ENCODE data around the gene RBM10.
A peak's percentile ranks its signal among the peaks of the same experiment; 100 is the strongest.
"Not testable (repeated sequence)": the region's sequence is repeated elsewhere in the genome, so short reads cannot be mapped to it uniquely, and the experiment has no call there.

The RBM10 gene

DNA sequence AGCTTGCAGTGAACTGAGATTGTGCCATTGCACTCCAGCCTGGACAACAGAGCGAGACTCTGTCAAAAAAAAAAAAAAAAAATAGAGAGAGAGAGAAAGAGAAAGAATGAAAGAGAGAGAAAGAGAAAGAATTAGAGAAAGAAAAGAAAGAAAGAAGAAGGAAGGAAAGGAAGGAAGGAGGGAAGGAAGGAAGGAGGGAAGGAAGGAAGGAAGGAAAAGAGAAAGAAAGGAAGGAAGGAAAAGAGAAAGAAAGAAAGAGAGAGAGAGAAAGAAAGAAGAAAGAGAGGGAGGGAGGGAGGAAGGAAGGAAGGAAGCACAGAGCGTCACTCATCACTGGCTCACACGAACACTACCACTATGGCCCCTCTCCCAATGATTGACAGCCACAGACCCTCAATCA lies 20.6 kb upstream of the RBM10 start:
- H3K4me1 ChIP-seq (ENCODE audit: control insufficient read depth in 2 of 2, insufficient read depth in 1 of 2, low read depth in 1 of 2, low read length in 2 of 2); H2AK5ac ChIP-seq (ENCODE audit: low read depth, low read length); H2AFZ ChIP-seq (ENCODE audit: low read length); DNase-seq (ENCODE audit: low spot score); H2BK5ac ChIP-seq (ENCODE audit: low read length); H3K36me3 ChIP-seq (replicated peaks in 1 of 2; ENCODE audit: control insufficient read depth in 2 of 2, insufficient read depth in 2 of 2, low read length in 2 of 2); H3K9me3 ChIP-seq (replicated peaks in 1 of 2; ENCODE audit: control insufficient read depth in 2 of 2, insufficient read depth in 1 of 2, low read depth in 1 of 2, low read length in 2 of 2); H4K91ac ChIP-seq (ENCODE audit: low read depth, low read length, poor library complexity); H4K8ac ChIP-seq (ENCODE audit: low read depth, low read length); H3K18ac ChIP-seq (ENCODE audit: low read length); H3K79me1 ChIP-seq (ENCODE audit: low read depth, low read length); H3K4ac ChIP-seq (ENCODE audit: low read length); H3K27ac ChIP-seq (replicated peaks; ENCODE audit: low read length); H3K14ac ChIP-seq (ENCODE audit: low read length); H3K4me3 ChIP-seq (ENCODE audit: low read length in 2 of 2); H2BK15ac ChIP-seq (ENCODE audit: low read length); H3K23ac ChIP-seq (ENCODE audit: low read depth, low read length, poor library complexity); H2BK12ac ChIP-seq (ENCODE audit: low read length); H2BK120ac ChIP-seq (ENCODE audit: low read depth, low read length); H3K4me2 ChIP-seq (ENCODE audit: insufficient read depth, low read length, poor library complexity, severe bottlenecking); H3K9ac ChIP-seq (ENCODE audit: low read depth, low read length, poor library complexity): not testable (repeated sequence)
- H3K27me3 ChIP-seq (ENCODE audit: control insufficient read depth in 3 of 3, insufficient read depth in 3 of 3, low read depth in 1 of 3, low read length in 3 of 3): peaks cover 0 to 34% (median 0%) of the 10 kb centered on the region in 3 experiments
- no CpG with 5 or more reads among the region's 3 CpGs for WGBS, 2 donors (ENCODE audit: extremely low coverage in 2 of 2, insufficient read length in 2 of 2, insufficient replicate concordance in 1 of 2)

- H3K4me3 ChIP-seq (ENCODE audit: low read length in 2 of 2): peak overlapping the region; percentile 56 to 85
- H2BK12ac ChIP-seq (ENCODE audit: low read length): no peak overlapping the region
- no peak overlapping the region for H3K14ac ChIP-seq (ENCODE audit: low read length)
- no peak overlapping the region for H3K18ac ChIP-seq (ENCODE audit: low read length)
- no CpG with 5 or more reads among the region's 31 CpGs for WGBS, 2 donors (ENCODE audit: extremely low coverage in 2 of 2, insufficient read length in 2 of 2, insufficient replicate concordance in 1 of 2)
- H3K36me3 ChIP-seq (replicated peaks in 1 of 2; ENCODE audit: control insufficient read depth in 2 of 2, insufficient read depth in 2 of 2, low read length in 2 of 2): no peaks in the 10 kb centered on the region
- H2BK120ac ChIP-seq (ENCODE audit: low read depth, low read length): no peak overlapping the region
- H2BK5ac ChIP-seq (ENCODE audit: low read length): no peak overlapping the region
- H3K79me1 ChIP-seq (ENCODE audit: low read depth, low read length): no peaks in the 10 kb centered on the region
- H4K91ac ChIP-seq (ENCODE audit: low read depth, low read length, poor library complexity): no peak overlapping the region
- H3K9ac ChIP-seq (ENCODE audit: low read depth, low read length, poor library complexity): no peak overlapping the region
- H2BK15ac ChIP-seq (ENCODE audit: low read length): no peak overlapping the region
- H3K4me2 ChIP-seq (ENCODE audit: insufficient read depth, low read length, poor library complexity, severe bottlenecking): peak overlapping the region; percentile 15
- peaks cover 0 to 13% (median 0%) of the 10 kb centered on the region in 3 experiments for H3K27me3 ChIP-seq (ENCODE audit: control insufficient read depth in 3 of 3, insufficient read depth in 3 of 3, low read depth in 1 of 3, low read length in 3 of 3)
- H2AK5ac ChIP-seq (ENCODE audit: low read depth, low read length): no peak overlapping the region
- H4K8ac ChIP-seq (ENCODE audit: low read depth, low read length): no peak overlapping the region
- no peaks in the 10 kb centered on the region for H3K9me3 ChIP-seq (replicated peaks in 1 of 2; ENCODE audit: control insufficient read depth in 2 of 2, insufficient read depth in 1 of 2, low read depth in 1 of 2, low read length in 2 of 2)
- no peaks in the 10 kb centered on the region for H3K4me1 ChIP-seq (ENCODE audit: control insufficient read depth in 2 of 2, insufficient read depth in 1 of 2, low read depth in 1 of 2, low read length in 2 of 2)
- H3K23ac ChIP-seq (ENCODE audit: low read depth, low read length, poor library complexity): no peak overlapping the region
- H3K27ac ChIP-seq (replicated peaks; ENCODE audit: low read length): peak overlapping the region; percentile 5
- peak; percentile 90 for DNase-seq (ENCODE audit: low spot score)
- no peak overlapping the region for H3K4ac ChIP-seq (ENCODE audit: low read length)
- H2AFZ ChIP-seq (ENCODE audit: low read length): peak overlapping the region; percentile 91
Measured at GRCh38 chrX:47129157-47129898, 15.7 kb upstream of the RBM10 start.

DNA sequence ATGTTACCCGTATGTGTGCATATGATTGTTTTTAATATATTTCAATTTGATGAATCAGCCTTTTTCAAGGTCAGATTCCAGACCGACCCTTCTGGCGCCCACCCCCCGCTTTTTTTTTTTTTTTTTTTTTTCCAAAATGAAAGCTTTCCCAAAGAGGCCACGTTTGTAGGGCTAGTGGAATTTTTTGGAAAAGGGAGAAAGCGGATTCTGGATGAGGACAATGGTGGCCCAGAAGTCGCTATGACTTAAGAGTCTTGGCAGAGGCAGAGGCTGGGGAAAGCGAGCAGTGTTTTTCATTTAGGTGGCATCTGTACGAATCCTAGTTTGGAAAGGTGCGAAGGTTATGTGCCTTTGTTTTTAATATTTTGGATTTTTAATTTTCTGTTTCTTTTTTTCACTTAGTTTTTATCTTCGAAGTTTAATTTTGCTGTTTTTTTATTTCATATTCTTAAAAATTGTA lies 15.1 kb upstream of the RBM10 start:
- Histone ChIP-seq H3K14ac (ENCODE audit: low read length) (no peak overlapping the region), H3K4ac (ENCODE audit: low read length) (no peak overlapping the region), H3K18ac (ENCODE audit: low read length) (no peak overlapping the region), H3K9me3 (replicated peaks in 1 of 2; ENCODE audit: control insufficient read depth in 2 of 2, insufficient read depth in 1 of 2, low read depth in 1 of 2, low read length in 2 of 2) (no peaks in the 10 kb centered on the region), H3K9ac (ENCODE audit: low read depth, low read length, poor library complexity) (no peak overlapping the region), H3K4me3 (ENCODE audit: low read length in 2 of 2) (peak overlapping the region in 1 of 2 donors; percentile 56), H2AFZ (ENCODE audit: low read length) (peak overlapping the region; percentile 91), H3K23ac (ENCODE audit: low read depth, low read length, poor library complexity) (no peak overlapping the region), H3K4me2 (ENCODE audit: insufficient read depth, low read length, poor library complexity, severe bottlenecking) (peak overlapping the region; percentile 11), H3K79me1 (ENCODE audit: low read depth, low read length) (no peaks in the 10 kb centered on the region), H3K4me1 (ENCODE audit: control insufficient read depth in 2 of 2, insufficient read depth in 1 of 2, low read depth in 1 of 2, low read length in 2 of 2) (no peaks in the 10 kb centered on the region), H2BK15ac (ENCODE audit: low read length) (no peak overlapping the region), H2BK12ac (ENCODE audit: low read length) (no peak overlapping the region), H2BK5ac (ENCODE audit: low read length) (no peak overlapping the region), H2BK120ac (ENCODE audit: low read depth, low read length) (no peak overlapping the region), H3K36me3 (replicated peaks in 1 of 2; ENCODE audit: control insufficient read depth in 2 of 2, insufficient read depth in 2 of 2, low read length in 2 of 2) (no peaks in the 10 kb centered on the region), H3K27me3 (ENCODE audit: control insufficient read depth in 3 of 3, insufficient read depth in 3 of 3, low read depth in 1 of 3, low read length in 3 of 3) (peaks cover 0 to 13% (median 0%) of the 10 kb centered on the region in 3 experiments), H4K91ac (ENCODE audit: low read depth, low read length, poor library complexity) (no peak overlapping the region), H2AK5ac (ENCODE audit: low read depth, low read length) (no peak overlapping the region), H3K27ac (replicated peaks; ENCODE audit: low read length) (no peak overlapping the region), H4K8ac (ENCODE audit: low read depth, low read length) (no peak overlapping the region)
- no CpG with 5 or more reads among the region's 11 CpGs for WGBS, 2 donors (ENCODE audit: extremely low coverage in 2 of 2, insufficient read length in 2 of 2, insufficient replicate concordance in 1 of 2)
- no peak for DNase-seq (ENCODE audit: low spot score)

DNA sequence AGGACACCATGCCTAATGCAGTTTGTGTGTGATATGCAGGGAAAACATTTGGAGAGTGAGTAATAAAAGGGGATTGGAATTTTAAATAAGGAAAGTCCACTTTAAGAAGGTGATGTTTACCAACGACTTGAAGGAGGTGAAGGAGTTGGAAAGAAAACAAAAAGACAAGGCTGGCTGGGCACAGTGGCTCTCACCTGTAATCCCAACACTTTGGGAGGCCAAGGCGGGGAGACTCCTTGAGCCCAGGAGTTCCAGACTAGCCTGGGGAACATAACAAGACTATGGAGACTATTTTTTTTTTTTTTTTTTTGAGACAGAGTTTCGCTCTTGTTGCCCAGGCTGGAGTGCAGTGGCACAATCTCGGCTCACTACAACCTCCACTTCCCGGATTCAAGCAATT lies 11.5 kb upstream of the RBM10 start:
- no peak overlapping the region for H3K4me3 ChIP-seq (ENCODE audit: low read length in 2 of 2)
- H3K27me3 ChIP-seq (ENCODE audit: control insufficient read depth in 3 of 3, insufficient read depth in 3 of 3, low read depth in 1 of 3, low read length in 3 of 3): peaks cover 0 to 10% (median 0%) of the 10 kb centered on the region in 3 experiments
- no peak overlapping the region for H3K4me2 ChIP-seq (ENCODE audit: insufficient read depth, low read length, poor library complexity, severe bottlenecking)
- no peak for DNase-seq (ENCODE audit: low spot score)
- no peak overlapping the region for H2AK5ac ChIP-seq (ENCODE audit: low read depth, low read length)
- no peaks in the 10 kb centered on the region for H3K79me1 ChIP-seq (ENCODE audit: low read depth, low read length)
- H4K91ac ChIP-seq (ENCODE audit: low read depth, low read length, poor library complexity): no peak overlapping the region
- H2BK12ac ChIP-seq (ENCODE audit: low read length): no peak overlapping the region
- H2BK120ac ChIP-seq (ENCODE audit: low read depth, low read length): no peak overlapping the region
- H3K14ac ChIP-seq (ENCODE audit: low read length): no peak overlapping the region
- no peak overlapping the region for H3K18ac ChIP-seq (ENCODE audit: low read length)
- no peak overlapping the region for H3K27ac ChIP-seq (replicated peaks; ENCODE audit: low read length)
- no peak overlapping the region for H2AFZ ChIP-seq (ENCODE audit: low read length)
- H4K8ac ChIP-seq (ENCODE audit: low read depth, low read length): no peak overlapping the region
- H3K23ac ChIP-seq (ENCODE audit: low read depth, low read length, poor library complexity): no peak overlapping the region
- H3K4me1 ChIP-seq (ENCODE audit: control insufficient read depth in 2 of 2, insufficient read depth in 1 of 2, low read depth in 1 of 2, low read length in 2 of 2): no peaks in the 10 kb centered on the region
- no peaks in the 10 kb centered on the region for H3K36me3 ChIP-seq (replicated peaks in 1 of 2; ENCODE audit: control insufficient read depth in 2 of 2, insufficient read depth in 2 of 2, low read length in 2 of 2)
- H2BK15ac ChIP-seq (ENCODE audit: low read length): no peak overlapping the region
- H3K9ac ChIP-seq (ENCODE audit: low read depth, low read length, poor library complexity): no peak overlapping the region
- no peaks in the 10 kb centered on the region for H3K9me3 ChIP-seq (replicated peaks in 1 of 2; ENCODE audit: control insufficient read depth in 2 of 2, insufficient read depth in 1 of 2, low read depth in 1 of 2, low read length in 2 of 2)
- H2BK5ac ChIP-seq (ENCODE audit: low read length): no peak overlapping the region
- no CpG with 5 or more reads among the region's 5 CpGs for WGBS, 2 donors (ENCODE audit: extremely low coverage in 2 of 2, insufficient read length in 2 of 2, insufficient replicate concordance in 1 of 2)
- no peak overlapping the region for H3K4ac ChIP-seq (ENCODE audit: low read length)

Measured in neuronal stem cell (in vitro differentiated cells).